ENCODE data around the gene CHIC2. TPM values are rescaled to one million over a fixed set of nuclear protein-coding genes. Genes with fewer than 3 reads are reported as not detected.

The CHIC2 gene
- total RNA-seq, 1 donor from 2014 or later, result 32.9 TPM

GRCh38 chr4:54005475-54005874 is 58.9 kb downstream of the CHIC2 start:
- no peak for DNase-seq

DNA sequence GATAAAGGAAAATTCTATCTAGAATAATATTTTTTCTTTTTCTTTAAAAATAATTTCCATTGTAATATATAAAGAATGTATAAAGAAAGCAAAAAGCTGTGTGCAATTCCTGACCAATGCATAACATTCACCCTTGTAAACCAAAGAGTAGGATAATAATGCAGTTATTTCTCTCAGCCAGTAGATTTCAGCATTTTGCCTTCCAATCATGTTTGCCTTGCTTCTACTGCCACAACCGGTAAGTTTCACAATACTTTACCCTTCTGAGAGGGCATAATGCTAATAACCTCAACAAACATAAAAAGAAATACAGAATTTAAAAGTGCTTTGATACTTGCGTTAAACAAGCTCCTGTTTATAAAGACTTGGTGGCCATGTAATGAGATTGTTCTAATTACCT is 59.9 kb downstream of the CHIC2 start:
- DNase-seq, result no peak

GRCh38 chr4:54001668-54002365 is 62.6 kb downstream of the CHIC2 start:
- no peak for DNase-seq

DNA sequence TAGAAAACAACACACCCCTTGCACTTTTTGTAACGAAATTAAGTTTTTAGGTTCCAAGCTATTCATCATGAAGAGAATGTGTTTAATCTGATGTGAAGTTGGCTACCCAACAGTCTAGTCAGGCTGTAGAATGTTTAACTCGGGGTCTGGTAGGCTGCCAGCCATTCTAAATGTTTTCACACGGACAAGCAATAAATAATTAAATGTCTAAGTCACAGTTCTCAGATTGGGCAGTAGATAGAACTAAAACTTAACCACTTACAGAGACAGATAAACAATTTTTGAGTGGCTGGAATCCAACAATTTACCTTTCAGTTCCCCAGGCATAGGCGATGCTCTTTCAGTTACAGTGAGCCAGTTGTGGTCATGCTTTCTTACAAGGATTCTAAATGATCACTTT is 66.5 kb downstream of the CHIC2 start:
- no peak for DNase-seq

DNA sequence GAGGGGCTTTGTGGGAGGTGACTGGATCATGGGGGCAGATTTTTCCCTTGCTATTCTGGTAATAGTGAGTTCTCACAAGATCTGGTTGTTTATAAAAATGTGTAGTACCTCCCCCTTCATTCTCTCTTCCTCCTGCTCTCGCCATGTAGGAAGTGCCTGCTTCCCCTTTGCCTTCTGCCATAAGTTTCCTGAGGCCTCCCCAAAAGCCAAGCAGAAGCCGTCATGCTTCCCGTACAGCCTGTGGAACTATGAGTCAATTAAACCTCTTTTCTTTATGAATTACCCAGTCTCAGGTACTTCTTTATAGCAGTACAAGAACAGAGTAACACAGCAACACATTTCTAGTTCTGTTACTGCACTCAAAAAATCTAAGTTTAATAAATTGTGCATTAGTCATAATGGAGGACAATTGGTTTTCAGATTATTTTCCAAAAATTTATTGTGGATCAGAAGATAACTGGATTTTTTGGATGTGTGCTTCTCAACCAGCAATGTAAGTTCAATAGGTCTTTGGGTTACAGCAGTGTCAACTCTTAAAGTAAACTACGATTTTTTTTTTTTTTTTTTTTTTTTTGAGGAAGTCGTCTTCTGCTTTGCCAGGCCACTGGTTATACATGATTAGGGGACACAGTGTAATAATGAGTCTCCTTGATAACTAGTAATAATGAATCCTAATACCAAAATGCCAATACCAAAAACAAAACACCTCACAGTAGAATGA is 69.9 kb downstream of the CHIC2 start:
- no peak for DNase-seq

DNA sequence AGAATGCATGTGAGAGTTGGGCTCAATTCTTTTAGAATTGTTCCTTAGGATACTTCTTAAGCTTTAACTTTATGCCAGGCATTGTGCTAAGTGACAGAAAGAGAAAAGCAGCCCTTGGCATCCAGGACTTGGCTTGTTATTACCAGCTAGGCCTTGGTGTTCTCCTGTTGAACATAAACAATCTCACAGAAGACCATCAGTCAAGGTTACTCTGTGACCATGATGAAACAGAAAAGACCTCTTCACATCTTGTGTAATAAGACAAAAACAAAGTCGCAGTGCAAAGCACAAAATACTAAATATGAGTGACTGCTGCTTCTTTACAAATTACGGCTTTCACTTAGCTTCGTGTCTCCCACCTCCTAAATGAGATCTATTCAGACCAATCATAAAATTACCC is 71.6 kb downstream of the CHIC2 start:
- no peak for DNase-seq

DNA sequence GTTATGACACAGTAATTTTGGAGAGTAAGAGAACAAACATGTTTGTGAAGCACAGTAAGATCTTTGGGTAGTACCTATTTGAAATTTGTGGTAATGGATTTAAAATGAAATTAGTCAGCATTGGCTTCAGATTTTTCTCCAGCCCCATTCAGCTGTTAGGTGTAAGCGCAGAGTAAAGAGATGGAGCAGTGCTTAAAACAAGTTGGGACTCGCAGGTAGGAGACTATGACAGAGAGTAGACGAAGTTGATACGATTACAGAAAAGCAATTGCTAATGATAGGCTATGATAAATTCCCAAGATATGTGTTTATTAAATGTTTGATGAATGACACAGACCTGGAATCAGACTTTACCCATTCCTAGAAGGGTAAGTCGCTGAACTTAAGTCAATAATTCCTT is 72.6 kb downstream of the CHIC2 start:
- DNase-seq, result no peak

DNA sequence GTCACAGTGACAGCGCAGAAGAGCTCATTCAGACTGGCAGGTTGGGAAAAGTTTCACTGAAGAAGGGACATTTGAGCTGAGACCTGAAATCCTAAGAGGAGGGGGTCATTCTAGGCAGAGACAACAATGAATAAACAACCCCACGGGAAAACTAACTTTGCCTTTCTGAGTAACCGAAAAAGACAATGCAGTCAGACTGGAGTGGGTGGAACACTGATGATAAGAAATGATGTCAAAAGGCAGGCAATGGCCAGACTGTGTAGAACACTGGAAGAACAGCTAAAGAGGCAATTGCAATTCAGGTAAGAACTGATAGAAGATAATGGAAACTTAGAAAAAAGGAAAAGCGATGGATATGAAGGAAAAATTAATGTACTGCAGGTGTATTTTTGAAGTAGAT is 73.8 kb downstream of the CHIC2 start:
- no peak for DNase-seq

GRCh38 chr4:53987761-53988171 is 76.6 kb downstream of the CHIC2 start:
- no peak for DNase-seq

- no peak for DNase-seq
Observed at GRCh38 chr4:53986062-53986461, 78.3 kb downstream of the CHIC2 start.

DNA sequence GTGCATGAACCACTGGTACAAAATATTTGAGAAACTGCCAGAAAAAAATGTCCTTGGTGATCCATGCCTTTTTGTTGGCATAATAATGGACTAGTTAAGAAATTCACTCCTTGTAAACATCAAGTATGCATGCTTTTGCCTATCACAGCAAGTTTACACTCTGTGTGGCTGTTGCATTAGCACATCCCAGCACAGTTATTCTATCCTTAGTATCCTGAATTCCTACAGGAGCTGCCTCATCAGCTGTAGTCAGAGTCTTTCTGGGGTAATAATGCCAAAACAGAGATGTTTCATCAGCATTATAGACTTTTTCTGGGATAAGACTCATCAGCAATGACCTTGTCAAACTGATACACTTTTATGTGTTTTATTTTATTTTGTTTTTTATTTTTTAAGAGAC is 82.8 kb downstream of the CHIC2 start:
- DNase-seq, result no peak

GRCh38 chr4:53981066-53981465 is 83.3 kb downstream of the CHIC2 start:
- DNase-seq, result no peak

DNA sequence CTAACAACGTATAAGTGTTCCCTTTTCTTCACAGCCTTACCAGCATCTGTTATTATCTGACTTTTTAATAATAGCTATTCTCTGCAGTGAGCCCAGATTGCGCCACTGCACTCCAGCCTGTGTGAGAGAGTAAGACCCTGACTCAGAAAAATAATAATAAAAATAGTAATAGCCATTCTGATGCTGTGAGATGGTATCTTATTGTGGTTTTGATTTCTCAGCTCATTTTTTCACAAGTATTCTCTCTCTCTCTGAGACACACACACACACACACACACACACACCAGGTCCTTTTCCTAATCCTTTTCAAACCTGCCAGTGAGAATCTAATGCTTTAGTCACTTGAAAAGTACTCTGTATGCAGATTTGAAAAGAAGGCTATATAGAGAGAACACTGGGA is 89.8 kb downstream of the CHIC2 start:
- no peak for DNase-seq

DNA sequence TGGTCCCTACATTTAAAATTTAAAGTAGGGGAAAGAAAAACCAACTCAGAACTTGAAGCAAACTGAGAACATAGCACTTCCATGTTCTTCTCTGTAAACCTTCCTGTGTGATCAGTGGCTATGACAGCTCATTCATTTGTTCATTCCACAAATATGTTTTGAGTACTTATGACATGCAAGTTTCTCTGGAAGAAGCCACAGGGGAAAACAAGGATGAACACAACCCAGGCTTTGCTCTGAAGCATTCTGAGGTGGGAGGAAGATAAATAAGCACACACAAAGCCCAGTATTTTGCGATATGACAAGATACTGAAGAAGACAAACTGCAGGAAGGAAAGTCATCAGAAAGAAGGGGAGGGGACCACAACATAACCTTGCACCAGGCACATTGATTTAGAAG is 96.4 kb downstream of the CHIC2 start:
- DNase-seq, result no peak

DNA sequence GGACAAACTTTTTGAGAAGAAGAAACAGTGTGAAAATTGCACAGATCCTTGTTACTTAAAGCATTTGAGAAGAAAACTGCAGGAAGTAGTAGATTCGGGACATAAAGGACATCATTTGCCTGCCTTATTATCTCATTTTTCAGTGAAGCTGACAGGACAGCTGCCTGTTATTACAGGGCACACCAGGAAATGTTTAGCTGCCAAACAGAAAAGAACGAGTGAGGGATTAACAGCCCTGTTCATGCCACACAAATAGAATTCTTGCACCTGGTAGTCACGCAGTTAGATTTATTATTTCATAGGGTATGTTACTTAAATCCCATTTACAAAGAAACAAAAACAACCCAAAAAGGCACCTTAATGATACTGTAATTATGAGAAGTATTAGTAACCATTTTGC is 100.6 kb downstream of the CHIC2 start:
- no peak for DNase-seq

DNA sequence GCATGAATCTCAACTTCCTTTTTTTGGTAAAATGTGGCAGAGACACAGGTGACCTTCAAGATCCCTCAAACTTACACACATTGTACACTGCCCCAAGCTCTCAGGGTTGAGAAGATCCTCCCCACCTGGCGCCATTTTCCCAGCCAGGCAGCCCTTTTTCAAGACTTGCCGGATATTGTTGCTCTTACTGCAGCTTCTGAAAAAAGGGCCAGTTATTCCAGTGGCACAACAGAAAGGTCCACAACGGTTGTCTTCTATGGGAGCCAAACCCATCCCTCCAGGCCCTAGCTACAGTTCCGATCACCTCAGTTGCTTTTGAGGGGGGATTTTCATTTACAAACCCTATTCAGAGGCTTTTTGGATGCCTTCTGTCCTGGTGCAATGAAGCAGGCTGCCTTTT is 101.1 kb downstream of the CHIC2 start:
- no peak for DNase-seq

- DNase-seq, result no peak
Observed at GRCh38 chr4:53962516-53963225, 101.7 kb downstream of the CHIC2 start.

- DNase-seq, result no peak
Observed at GRCh38 chr4:53961351-53961750, 103.1 kb downstream of the CHIC2 start.

- no peak for DNase-seq
Observed at GRCh38 chr4:53960843-53961242, 103.6 kb downstream of the CHIC2 start.

Data from tongue (tissue), 2 donors.